ENCODE results near the gene PRM2.

GRCh38 chr16:11272921-11273720 is 3.2 kb downstream of the PRM2 start, which contains the start of gene PRM3:
- no peak for TF ChIP-seq CTCF (IDR thresholded peaks at IDR 0.05)
- no peak for TF ChIP-seq POLR2A (IDR thresholded peaks at IDR 0.05)
